ENCODE results near the gene LSG1. TPM values are rescaled to one million over a fixed set of nuclear protein-coding genes. Genes with fewer than 3 reads are reported as not detected.

LSG1 gene
- 10 to 100 TPM; 47.3 to 55.2 TPM for total RNA-seq

- peak; percentile 86 for DNase-seq
- H3K4me1 Mint-ChIP-seq: peaks cover 16% of the 10 kb centered on the region
- peak within 1 kb of the TSS; percentile 98 for H3K4me3 Mint-ChIP-seq
- H3K9me3 Mint-ChIP-seq: no peaks in the 10 kb centered on the region
- ATAC-seq (ENCODE audit: low read depth): peak; percentile 94
- POLR2A ChIA-PET: interaction anchor here (0.8 to 3.1 kb wide), 8 partner anchors 11 to 871 kb away, joined by 3 to 20 read pairs (median 6); partner anchors contain the start of genes FAM43A and PPP1R2
- peaks cover 5% of the 10 kb centered on the region for H3K36me3 Mint-ChIP-seq
- peak within 1 kb of the TSS; percentile 94 for H3K27ac Mint-ChIP-seq
- peaks cover 3% of the 10 kb centered on the region for H3K27me3 Mint-ChIP-seq
Measured at GRCh38 chr3:194671900-194672808, at the start of gene LSG1. TSS of gene LSG1 (minus strand) at chr3:194672191. CDS start at chr3:194672162, 29 bp downstream.

- H3K36me3 Mint-ChIP-seq: no peaks in the 10 kb centered on the region
- H3K4me3 Mint-ChIP-seq: no peak overlapping the region
- no peak for DNase-seq
- no peak for ATAC-seq (ENCODE audit: low read depth)
- no peaks in the 10 kb centered on the region for H3K4me1 Mint-ChIP-seq
- POLR2A ChIA-PET: no interaction called here
- H3K27me3 Mint-ChIP-seq: peaks cover 12% of the 10 kb centered on the region
- no peak overlapping the region for H3K27ac Mint-ChIP-seq
- no peaks in the 10 kb centered on the region for H3K9me3 Mint-ChIP-seq
Measured at GRCh38 chr3:194720048-194720447, 48.1 kb upstream of the LSG1 start.

GRCh38 chr3:194718079-194718478 lies 46.1 kb upstream of the LSG1 start:
- no peak overlapping the region for H3K4me3 Mint-ChIP-seq
- H3K9me3 Mint-ChIP-seq: no peaks in the 10 kb centered on the region
- H3K27me3 Mint-ChIP-seq: peaks cover 14% of the 10 kb centered on the region
- no peaks in the 10 kb centered on the region for H3K36me3 Mint-ChIP-seq
- no peaks in the 10 kb centered on the region for H3K4me1 Mint-ChIP-seq
- H3K27ac Mint-ChIP-seq: no peak overlapping the region
- ATAC-seq (ENCODE audit: low read depth) (no peak), DNase-seq (no peak)
- POLR2A ChIA-PET: no interaction called here

- H3K4me3 Mint-ChIP-seq: no peak overlapping the region
- H3K27me3 Mint-ChIP-seq: peaks cover 16% of the 10 kb centered on the region
- ATAC-seq (ENCODE audit: low read depth): no peak
- H3K36me3 Mint-ChIP-seq: no peaks in the 10 kb centered on the region
- no peak for DNase-seq
- POLR2A ChIA-PET: no interaction called here
- no peaks in the 10 kb centered on the region for H3K9me3 Mint-ChIP-seq
- no peak overlapping the region for H3K27ac Mint-ChIP-seq
- H3K4me1 Mint-ChIP-seq: peaks cover 2% of the 10 kb centered on the region
Measured at GRCh38 chr3:194715022-194715800, 43.2 kb upstream of the LSG1 start.

- Mint-ChIP-seq H3K4me1 (peaks cover 2% of the 10 kb centered on the region), H3K27me3 (peaks cover 13% of the 10 kb centered on the region), H3K4me3 (no peak overlapping the region), H3K36me3 (no peaks in the 10 kb centered on the region), H3K27ac (no peak overlapping the region), H3K9me3 (no peaks in the 10 kb centered on the region)
- DNase-seq (no peak), ATAC-seq (ENCODE audit: low read depth) (no peak)
- POLR2A ChIA-PET: no interaction called here
Measured at GRCh38 chr3:194714564-194714963, 42.6 kb upstream of the LSG1 start.

GRCh38 chr3:194714137-194714455 lies 42.1 kb upstream of the LSG1 start:
- no peaks in the 10 kb centered on the region for H3K9me3 Mint-ChIP-seq
- POLR2A ChIA-PET: no interaction called here
- no peak overlapping the region for H3K27ac Mint-ChIP-seq
- H3K27me3 Mint-ChIP-seq: peaks cover 13% of the 10 kb centered on the region
- H3K36me3 Mint-ChIP-seq: no peaks in the 10 kb centered on the region
- no peak overlapping the region for H3K4me3 Mint-ChIP-seq
- H3K4me1 Mint-ChIP-seq: peaks cover 2% of the 10 kb centered on the region
- ATAC-seq (ENCODE audit: low read depth): no peak
- no peak for DNase-seq

GRCh38 chr3:194713299-194714136 lies 41.5 kb upstream of the LSG1 start:
- ATAC-seq (ENCODE audit: low read depth): no peak
- POLR2A ChIA-PET: no interaction called here
- Mint-ChIP-seq H3K27me3 (peaks cover 13% of the 10 kb centered on the region), H3K4me3 (no peak overlapping the region), H3K4me1 (peaks cover 2% of the 10 kb centered on the region), H3K36me3 (no peaks in the 10 kb centered on the region), H3K9me3 (no peaks in the 10 kb centered on the region), H3K27ac (no peak overlapping the region)
- no peak for DNase-seq

- ATAC-seq (ENCODE audit: low read depth) (no peak), DNase-seq (no peak)
- Mint-ChIP-seq H3K4me1 (peaks cover 2% of the 10 kb centered on the region), H3K36me3 (no peaks in the 10 kb centered on the region), H3K9me3 (no peaks in the 10 kb centered on the region), H3K4me3 (no peak overlapping the region), H3K27ac (no peak overlapping the region), H3K27me3 (peaks cover 10% of the 10 kb centered on the region)
- POLR2A ChIA-PET: no interaction called here
Measured at GRCh38 chr3:194711913-194712312, 39.9 kb upstream of the LSG1 start.

- ATAC-seq (ENCODE audit: low read depth): no peak
- Mint-ChIP-seq H3K36me3 (no peaks in the 10 kb centered on the region), H3K4me1 (peaks cover 2% of the 10 kb centered on the region), H3K27me3 (peaks cover 10% of the 10 kb centered on the region), H3K9me3 (no peaks in the 10 kb centered on the region), H3K4me3 (no peak overlapping the region), H3K27ac (no peak overlapping the region)
- DNase-seq: no peak
- POLR2A ChIA-PET: no interaction called here
Measured at GRCh38 chr3:194711286-194711685, 39.3 kb upstream of the LSG1 start.

- Mint-ChIP-seq H3K36me3 (no peaks in the 10 kb centered on the region), H3K9me3 (no peaks in the 10 kb centered on the region), H3K27ac (no peak overlapping the region), H3K4me3 (no peak overlapping the region), H3K4me1 (peaks cover 2% of the 10 kb centered on the region), H3K27me3 (peaks cover 4% of the 10 kb centered on the region)
- POLR2A ChIA-PET: interaction anchor here (0.6 kb wide), 1 partner anchor 288 kb away, joined by 3 read pairs; no protein-coding TSS in a partner anchor
- ATAC-seq (ENCODE audit: low read depth): no peak
- DNase-seq: no peak
Measured at GRCh38 chr3:194707147-194707540, 35.2 kb upstream of the LSG1 start.

GRCh38 chr3:194705761-194706160 lies 33.8 kb upstream of the LSG1 start:
- POLR2A ChIA-PET: no interaction called here
- H3K9me3 Mint-ChIP-seq: no peaks in the 10 kb centered on the region
- no peaks in the 10 kb centered on the region for H3K4me1 Mint-ChIP-seq
- H3K27me3 Mint-ChIP-seq: no peaks in the 10 kb centered on the region
- no peak overlapping the region for H3K27ac Mint-ChIP-seq
- no peaks in the 10 kb centered on the region for H3K36me3 Mint-ChIP-seq
- no peak for DNase-seq
- no peak for ATAC-seq (ENCODE audit: low read depth)
- no peak overlapping the region for H3K4me3 Mint-ChIP-seq

- Mint-ChIP-seq H3K36me3 (no peaks in the 10 kb centered on the region), H3K4me1 (no peaks in the 10 kb centered on the region), H3K4me3 (no peak overlapping the region), H3K9me3 (no peaks in the 10 kb centered on the region), H3K27ac (no peak overlapping the region), H3K27me3 (no peaks in the 10 kb centered on the region)
- DNase-seq (no peak), ATAC-seq (ENCODE audit: low read depth) (no peak)
- POLR2A ChIA-PET: no interaction called here
Measured at GRCh38 chr3:194705227-194705626, 33.2 kb upstream of the LSG1 start.

GRCh38 chr3:194702545-194702944 lies 30.6 kb upstream of the LSG1 start:
- Mint-ChIP-seq H3K27me3 (no peaks in the 10 kb centered on the region), H3K9me3 (peaks cover 2% of the 10 kb centered on the region), H3K4me3 (no peak overlapping the region), H3K4me1 (no peaks in the 10 kb centered on the region), H3K36me3 (no peaks in the 10 kb centered on the region), H3K27ac (no peak overlapping the region)
- POLR2A ChIA-PET: interaction anchor here (0.7 kb wide), 1 partner anchor 37 kb away, joined by 4 read pairs; no protein-coding TSS in a partner anchor
- DNase-seq (no peak), ATAC-seq (ENCODE audit: low read depth) (no peak)

All from activated naive CD8-positive, alpha-beta T cell treated with anti-CD3 and anti-CD28 coated beads, Interleukin-2, amount 10 ng/mL, durations not matched to agents 7 days and 5 days (primary cell).